GM19468 (cell line): Measurements from ENCODE around the gene OCA2.
"Not testable (repeated sequence)": the region's sequence is repeated elsewhere in the genome, so short reads cannot be mapped to it uniquely, and the experiment has no call there.

Experiments
- ATAC-seq: cut with Tn5 transposase; IDR thresholded peaks from one replicate; pipeline ENCODE4 v1.9.1; 2021; ENCODE audit warnings: mild to moderate bottlenecking, moderate library complexity, moderate number of reproducible peaks; ENCODE audit not compliant: unreplicated experiment; ENCODE audit errors: extremely low read depth

The OCA2 gene

DNA sequence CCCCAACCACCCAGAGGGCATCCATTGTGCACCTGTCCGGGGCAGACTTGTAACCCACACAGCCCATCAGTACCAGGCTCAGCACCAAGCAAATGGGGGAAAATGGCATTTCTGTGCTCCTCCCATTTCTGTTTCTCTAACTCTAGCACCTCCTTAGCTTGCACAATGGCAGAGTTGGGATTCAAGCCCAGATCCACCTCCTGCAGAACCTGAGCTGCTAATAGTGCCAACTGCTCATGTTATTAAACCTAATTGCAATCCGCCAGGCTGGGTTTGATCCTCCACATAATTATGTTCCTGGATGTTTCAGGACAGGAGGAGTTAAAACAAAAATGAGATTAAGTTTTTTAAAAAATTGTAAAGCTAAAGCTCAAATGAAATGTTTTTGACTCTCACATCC lies 235.0 kb downstream of the OCA2 start:
- ATAC-seq: no peak

DNA sequence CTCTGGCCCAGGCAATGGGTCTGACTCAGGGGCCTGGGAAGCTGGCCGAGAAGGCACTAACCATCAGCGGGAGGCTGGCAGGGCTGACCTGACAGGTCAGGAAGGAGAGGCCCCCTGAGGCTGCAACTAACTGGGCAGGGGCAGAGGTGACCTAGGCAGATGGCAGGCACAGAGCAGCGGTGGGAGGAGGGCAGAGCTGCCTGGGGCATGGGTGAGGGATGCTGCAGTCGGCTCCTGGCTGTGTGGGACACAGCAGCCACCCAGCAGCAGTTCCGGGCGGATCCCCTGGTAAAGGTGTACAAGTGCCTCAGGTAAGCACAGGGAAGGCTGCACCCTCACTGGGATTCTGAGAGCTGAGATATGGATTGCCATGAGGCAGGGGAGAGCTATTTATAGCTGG lies 236.1 kb downstream of the OCA2 start:
- no peak for ATAC-seq

DNA sequence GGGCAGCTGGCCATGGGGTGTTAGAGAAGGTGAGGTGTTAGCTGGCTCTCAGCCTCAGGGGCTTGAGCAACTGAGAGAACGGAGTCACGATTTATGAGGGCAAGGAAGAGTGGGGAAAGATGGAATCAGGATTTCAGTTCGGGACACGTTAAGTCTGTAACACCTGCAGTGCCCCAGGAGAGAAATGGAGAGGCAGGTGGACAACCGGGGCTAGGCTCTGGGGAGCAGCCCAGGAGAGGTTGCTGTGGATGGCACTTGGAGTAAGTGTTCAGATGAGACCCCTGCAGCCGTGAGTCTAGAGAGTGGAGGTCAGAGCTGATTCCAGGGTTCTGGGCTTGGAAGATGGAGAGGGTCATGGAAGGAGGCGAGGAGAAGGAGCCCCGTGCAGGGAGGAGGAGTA lies 237.9 kb downstream of the OCA2 start:
- ATAC-seq: no peak

DNA sequence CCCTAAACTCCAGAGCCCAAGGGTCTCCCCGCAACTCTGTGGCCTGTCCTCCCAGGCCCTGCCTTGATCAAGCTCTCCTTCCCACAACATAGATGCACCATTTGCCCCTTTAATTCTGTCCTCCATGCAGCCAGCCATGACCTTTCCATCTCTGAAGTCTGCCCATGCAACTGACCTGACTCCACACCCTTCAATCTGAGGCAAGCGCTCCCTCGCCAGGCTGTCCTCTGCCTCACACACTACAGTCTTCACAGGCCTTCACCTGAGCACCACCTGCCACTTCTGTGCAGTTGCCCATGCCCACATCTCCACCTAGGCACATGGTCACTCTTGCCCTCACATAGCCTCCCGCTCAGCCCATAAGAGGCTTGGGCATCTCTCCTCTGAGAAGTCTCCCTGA lies 244.0 kb downstream of the OCA2 start:
- no peak for ATAC-seq

DNA sequence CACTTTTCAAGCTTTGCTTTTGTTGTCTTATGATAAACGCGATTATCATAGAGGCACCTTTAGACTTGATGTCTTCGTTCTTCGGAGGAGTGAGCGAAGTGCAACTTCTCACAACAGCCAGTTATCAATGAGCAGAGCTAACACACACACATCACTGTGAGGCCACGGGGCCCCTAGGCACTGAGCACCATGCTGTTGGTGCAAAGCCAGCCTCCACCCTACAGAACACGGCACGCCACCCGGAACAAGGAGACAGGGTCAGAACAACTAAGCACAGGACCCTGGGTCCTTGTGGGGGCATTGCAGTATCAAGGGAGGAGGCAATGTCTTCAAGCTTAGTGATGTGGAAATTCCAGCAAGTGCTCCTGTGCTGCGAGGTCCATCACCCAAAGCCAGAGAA lies 244.5 kb downstream of the OCA2 start:
- ATAC-seq: no peak

GRCh38 chr15:27853624-27854455 lies 245.3 kb downstream of the OCA2 start:
- no peak for ATAC-seq

DNA sequence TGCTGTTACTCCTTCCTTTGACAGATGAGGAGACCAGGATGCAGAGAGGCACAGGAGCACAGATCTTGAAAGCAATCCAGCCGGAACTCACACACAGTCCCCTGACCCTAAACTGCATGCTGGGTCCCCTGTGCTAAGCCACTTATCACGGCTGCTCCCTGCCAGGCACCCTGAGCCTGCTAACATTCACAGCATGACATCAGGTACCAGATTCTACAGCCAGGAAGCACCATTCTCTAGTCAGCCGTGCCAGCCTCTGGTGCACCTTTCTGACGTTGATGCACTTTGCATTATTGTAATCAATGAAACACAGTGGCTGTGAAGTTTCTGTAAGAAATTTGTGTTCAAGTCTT lies 247.3 kb downstream of the OCA2 start:
- ATAC-seq: no peak

GRCh38 chr15:27850981-27851857 lies 247.9 kb downstream of the OCA2 start:
- ATAC-seq: no peak

- no peak for ATAC-seq
Measured at GRCh38 chr15:27850050-27850449, 249.1 kb downstream of the OCA2 start.

DNA sequence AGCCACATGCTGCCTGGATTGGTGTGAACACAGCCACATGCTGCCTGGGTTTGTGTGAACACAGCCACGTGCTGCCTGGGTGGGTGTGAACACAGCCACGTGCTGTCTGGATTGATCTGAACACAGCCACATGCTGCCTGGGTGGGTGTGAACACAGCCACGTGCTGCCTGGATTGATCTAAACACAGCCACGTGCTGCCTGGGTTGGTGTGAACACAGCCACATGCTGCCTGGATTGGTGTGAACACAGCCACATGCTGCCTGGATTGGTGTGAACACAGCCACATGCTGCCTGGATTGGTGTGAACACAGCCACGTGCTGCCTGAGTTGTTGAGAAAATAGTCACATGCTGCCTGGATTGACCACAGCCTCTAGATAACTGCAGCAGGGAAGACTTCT lies 250.2 kb downstream of the OCA2 start:
- not testable (repeated sequence) for ATAC-seq

DNA sequence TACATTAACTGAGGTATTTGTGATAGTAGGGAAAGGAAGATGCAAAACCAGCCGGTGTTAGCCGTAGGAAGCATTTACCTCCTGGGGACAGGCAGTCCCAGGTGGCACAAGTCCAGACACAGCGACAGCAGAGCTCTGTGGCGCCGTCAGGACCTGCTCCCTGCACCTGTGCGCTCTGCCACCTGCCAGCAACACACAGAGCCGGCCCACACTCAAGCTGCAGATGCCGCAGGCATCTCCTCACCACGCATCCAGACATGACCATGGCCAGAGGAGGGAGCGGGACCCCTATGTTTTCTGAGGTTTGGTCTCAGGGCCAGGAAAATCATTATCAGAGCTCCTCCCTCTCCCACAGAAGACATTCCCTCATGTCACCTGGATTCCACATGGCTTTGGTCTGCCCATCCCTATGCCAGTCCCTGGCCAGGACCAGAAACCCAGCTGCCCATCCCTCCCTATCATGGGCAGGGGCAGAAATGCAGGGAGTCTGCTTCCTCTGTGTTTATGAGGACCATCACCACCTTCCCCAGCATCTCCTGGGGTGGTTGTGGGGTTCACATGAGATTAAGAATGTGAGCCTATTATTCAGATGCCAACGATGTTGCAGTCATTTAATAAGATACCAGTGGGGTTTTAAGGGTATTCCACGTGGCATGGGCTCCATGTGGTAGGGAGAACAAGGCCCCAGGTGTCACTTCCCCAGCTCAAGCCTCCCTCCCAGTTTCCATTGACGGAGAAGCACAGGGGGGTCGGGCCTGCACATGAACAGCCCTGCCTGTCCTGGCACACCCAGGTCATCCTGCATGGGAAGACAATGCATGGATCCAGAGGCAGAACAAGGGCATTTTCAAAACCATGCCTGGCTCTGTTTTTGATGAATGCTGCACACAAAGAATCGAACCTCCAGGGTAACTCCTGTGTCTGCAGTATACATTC lies 251.1 kb downstream of the OCA2 start:
- ATAC-seq: no peak

DNA sequence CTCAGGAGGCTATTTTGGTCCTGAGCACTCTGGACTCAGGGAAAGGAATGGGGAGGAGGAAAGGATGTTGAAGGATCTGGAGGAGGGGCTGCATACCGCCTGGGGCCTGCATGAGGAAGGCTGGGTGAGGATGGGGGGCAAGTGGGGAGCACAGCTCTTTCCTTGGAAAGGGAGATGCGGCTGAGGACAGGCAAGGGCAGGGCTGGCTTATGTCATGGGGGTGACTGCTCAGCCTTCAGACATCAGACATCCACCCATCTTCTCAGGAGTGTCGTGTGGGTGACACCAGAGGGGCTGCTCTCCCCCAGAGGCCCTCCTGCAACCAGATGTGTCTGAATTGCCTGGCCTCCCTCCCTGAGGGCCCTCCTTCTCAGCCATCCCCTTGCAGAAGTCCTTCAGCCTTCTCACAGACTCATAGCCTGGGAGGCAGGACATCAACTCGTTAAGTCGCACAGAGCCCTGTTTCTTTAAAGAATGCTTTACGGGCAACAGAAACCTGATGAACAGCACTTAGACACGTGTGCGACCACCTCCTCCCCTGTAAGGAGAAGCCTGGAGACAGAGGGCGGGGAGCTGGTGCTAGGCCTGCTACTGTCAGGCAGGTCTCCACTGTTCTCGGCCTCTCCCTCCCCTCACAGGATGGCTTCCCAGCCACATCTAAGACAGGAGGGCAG lies 252.3 kb downstream of the OCA2 start:
- no peak for ATAC-seq

DNA sequence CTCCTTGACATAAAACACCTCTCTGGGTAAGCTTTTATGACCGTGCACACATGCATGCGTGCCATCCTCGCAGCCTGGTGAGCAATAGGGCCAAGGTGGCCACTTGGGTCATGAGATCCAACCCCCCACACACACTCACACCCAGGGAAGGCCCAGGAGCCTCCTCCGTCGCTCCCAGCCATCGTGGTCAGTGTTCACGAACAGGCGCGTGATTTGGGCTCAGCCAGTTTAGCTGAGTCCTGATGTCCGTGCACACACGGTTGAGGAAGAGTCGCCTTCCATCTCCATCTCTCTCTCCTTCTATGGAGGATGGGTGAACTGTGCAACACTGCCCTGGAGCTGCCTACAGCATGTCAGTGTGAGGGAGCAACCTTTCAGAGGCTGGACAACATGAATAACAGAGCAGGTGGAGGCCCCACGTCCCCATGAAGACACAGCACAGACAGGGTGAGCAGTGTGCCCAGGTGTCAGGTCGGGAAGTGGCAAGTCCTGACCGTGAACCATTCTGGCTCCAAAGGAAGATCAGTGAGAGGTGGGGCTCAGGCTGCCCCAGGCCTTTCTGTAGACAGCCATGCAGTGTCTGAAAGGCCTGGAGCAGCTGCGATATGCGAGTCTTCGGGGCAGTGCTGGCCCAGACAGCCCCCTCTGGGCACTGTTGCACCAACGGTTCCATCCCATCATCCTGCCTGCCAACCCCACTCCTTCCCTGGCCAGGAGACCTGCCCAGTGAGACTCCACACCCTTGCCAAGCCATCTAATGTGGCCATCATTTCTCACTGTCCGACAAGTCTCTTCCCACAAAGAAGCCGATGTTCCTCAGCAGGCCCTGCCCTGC lies 253.4 kb downstream of the OCA2 start:
- no peak for ATAC-seq

- no peak for ATAC-seq
Measured at GRCh38 chr15:27844018-27844666, 255.0 kb downstream of the OCA2 start.

DNA sequence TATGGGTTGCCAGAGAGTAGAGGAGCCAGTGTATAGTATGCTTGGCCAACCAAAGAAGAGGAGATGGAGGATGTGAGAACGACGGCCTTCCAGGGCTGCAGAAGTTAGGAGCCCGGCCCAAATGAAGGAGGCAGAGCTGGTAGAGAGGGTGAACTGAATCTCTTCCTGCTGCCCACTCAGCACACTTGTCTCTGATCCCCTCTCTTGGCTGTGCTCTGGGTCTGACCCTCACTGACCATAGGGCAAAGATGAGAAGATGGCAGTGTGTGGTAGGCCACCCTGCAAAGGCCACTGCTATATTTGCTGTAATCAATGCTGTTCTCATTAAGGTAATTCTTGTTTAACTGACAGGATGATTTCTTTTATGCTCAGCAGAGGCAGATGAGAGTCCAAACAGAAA lies 256.0 kb downstream of the OCA2 start:
- no peak for ATAC-seq

GRCh38 chr15:27842526-27842925 lies 256.6 kb downstream of the OCA2 start:
- no peak for ATAC-seq

GRCh38 chr15:27835233-27835939 lies 263.7 kb downstream of the OCA2 start:
- no peak for ATAC-seq

- no peak for ATAC-seq
Measured at GRCh38 chr15:27834684-27835083, 264.4 kb downstream of the OCA2 start.
